ENCODE data around the gene OR1F1.

DNA sequence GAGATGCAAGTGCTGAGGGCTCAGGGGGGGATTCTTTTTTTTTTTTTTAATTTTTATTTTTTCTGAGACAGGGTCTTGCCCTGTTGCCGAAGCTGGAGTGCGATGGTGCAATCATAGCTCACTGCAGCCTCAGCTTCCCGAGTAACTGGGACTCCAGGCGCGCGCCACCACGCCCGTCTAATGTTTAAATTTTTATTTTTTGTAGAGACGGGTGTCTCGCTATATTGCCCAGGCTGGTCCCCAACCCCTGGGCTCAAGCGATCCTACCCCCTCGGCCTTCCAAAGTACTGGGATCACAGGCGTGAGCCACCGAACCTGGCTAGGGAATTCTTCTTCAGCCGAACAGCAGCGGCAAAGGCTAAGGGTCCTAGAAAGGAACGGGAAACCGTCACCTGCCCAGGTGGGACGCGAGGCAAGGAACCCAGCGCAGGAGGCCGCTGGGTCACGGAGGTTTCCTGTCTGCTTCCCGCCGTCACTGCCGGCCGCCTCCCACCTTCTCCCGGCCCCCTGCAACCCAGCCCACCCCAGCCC is 13.3 kb upstream of the OR1F1 start:
- TF ChIP-seq CTCF (IDR thresholded peaks at IDR 0.05 in 2 of 3, conservative IDR thresholded peaks at IDR 0.05 in 1 of 3; ENCODE audit: insufficient read depth in 2 of 3, low read depth in 1 of 3, low read length in 3 of 3) (no peak), ZBTB33 (CRISPR knock-in tag; IDR thresholded peaks at IDR 0.05) (no peak), KDM4B (IDR thresholded peaks at IDR 0.05; ENCODE audit: borderline replicate concordance in 2 of 2, low read depth in 1 of 2) (no peak)
